GM19238 (cell line): ENCODE measurements around the gene PKN2.
A peak's percentile ranks its signal among the peaks of the same experiment; 100 is the strongest.
"Not testable (repeated sequence)": the region's sequence is repeated elsewhere in the genome, so short reads cannot be mapped to it uniquely, and the experiment has no call there.

Experiments
- DNase-seq: peaks from one replicate; pipeline ENCODE4 v3.0.0; 2011; ENCODE audit warnings: low spot score; ENCODE audit not compliant: insufficient read length

The PKN2 gene

DNA sequence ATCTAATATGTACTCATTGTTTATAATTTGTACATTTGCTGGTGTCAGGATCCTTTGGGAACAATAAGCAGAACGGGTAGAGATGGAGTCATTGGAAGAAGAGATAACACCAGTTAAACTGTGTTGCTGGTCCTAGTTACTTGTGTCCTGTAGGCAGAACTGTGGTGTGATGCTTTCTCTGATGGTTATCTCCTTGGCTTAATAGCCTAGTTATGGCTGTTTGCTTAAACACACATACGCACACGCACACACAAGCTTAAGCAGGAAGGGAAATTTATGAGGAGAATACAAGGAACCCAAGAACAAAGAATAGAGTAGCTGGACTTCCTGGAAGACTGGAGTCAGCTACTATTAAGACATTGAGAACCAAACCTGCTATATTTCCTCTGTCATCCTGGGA lies 5.7 kb upstream of the PKN2 start:
- DNase-seq = no peak

- no peak for DNase-seq
These were observed 3.6 kb upstream of the PKN2 start for GRCh38 chr1:88680471-88680870.

GRCh38 chr1:88680911-88681622 lies 3.0 kb upstream of the PKN2 start:
- DNase-seq = no peak

DNA sequence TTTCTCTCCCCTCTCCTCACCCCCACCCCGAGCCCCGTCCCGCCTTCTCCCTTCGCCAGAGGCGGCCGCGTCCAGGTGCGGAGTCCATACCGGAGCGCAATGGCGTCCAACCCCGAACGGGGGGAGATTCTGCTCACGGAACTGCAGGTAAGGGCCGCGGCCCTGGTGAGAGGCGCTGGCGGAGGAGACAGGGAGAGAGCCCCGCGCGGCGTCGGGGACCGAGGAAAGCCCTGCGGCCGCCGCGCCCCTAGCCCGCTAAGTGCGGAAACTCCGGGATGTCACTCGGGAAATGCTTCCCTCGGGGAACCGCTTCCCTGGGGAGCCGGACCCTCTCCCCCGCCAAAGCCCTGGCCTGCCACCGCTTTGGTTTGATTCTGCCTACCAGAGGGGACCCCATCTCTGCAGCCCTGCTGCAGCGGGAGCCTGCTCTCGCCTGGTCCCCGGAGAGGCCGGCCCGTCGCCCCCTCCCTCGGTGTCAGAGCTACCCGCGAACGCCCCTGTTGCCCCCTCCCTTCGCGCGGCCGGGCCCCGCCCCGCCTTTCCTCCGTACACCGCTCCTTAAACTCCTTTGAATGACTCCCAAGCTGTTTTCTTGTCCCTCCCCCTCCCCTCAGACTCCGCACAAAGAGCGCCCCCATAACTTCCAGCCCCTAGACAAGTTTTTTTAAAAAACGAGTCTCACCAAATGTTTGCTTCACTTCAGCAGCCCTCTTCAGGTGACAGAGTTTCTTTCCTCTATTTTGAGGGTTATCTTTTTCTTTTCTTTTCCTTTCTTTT lies 597 bp downstream of the PKN2 start:
- DNase-seq = peak; percentile 35

DNA sequence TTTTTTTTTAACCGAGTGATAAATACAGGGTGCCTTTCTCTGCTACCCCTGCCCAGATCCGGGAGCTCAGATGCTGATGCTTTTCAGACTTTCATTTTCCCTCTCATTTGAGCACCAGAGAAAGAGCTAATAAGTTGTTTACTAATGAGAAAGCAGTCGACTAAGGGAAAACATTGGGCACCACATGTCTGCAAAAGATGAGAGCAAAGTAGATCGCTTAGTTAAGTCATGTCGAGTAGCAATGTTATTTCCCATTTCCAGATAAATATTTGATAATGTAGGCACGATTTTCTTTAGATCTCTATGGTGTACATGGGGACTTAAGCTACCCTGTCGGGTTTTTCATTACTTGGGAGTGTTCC lies 1.2 kb downstream of the PKN2 start:
- no peak for DNase-seq

DNA sequence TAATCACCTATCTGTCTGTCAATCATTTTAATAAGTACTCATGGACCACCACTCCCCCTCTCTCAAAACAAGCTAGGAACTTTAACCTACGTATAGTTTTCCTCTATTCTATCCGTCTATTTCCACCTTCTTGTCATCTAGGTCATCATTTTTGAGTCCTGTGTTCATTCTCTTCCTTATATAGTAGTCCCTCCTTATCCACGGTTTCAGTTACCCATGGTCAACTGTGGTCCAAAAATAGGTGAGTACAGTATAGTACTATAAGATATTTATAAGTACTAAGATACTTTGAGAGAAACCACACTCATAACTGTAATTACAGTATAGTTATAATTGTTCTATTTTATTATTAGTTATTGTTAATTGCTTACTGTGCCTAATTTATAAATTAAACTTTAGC lies 7.5 kb downstream of the PKN2 start:
- no peak for DNase-seq

GRCh38 chr1:88695781-88696180 lies 11.7 kb downstream of the PKN2 start:
- no peak for DNase-seq

DNA sequence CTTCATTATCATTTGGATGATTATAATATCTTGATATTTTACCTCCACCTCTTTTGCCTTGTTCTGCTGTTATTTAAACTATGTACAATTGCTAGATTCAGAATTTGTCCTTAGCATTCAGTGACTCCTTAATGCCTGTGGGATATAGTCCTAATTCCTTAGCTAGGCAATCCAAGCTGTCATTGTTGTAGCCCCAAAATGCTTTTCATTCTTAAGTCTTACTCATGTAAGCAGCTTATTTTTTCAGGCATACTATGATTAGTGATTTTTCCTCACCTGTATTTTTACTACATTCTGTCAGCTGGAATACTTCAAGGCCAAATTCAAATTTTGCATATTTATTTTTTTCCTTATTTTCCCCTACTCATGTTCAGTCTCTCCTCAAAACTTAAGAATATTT lies 13.4 kb downstream of the PKN2 start:
- no peak for DNase-seq

GRCh38 chr1:88698140-88698539 lies 14.1 kb downstream of the PKN2 start:
- DNase-seq = no peak

GRCh38 chr1:88698764-88699163 lies 14.7 kb downstream of the PKN2 start:
- no peak for DNase-seq

GRCh38 chr1:88700425-88701013 lies 16.4 kb downstream of the PKN2 start:
- no peak for DNase-seq

DNA sequence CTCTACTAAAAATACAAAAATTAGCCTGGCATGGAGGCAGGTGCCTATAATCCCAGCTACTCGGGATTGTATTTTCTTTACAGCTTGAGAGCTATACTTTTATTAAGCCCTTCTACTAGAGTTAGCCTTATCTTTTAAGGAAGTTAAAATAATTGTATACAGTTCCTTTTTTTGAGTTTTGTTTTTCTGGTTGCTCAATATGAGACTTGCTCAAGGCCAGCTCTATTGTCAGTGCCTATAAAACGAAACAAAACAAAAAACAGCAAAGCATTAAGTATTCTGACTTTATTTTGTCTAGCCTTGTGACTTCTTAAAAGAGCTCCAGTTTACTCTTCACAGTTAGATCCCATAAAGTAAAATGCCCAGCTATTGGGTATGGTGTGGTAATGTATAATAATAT lies 17.2 kb downstream of the PKN2 start:
- DNase-seq = no peak

GRCh38 chr1:88701793-88702192 lies 17.7 kb downstream of the PKN2 start:
- not testable (repeated sequence) for DNase-seq

- DNase-seq = no peak
These were observed 23.9 kb downstream of the PKN2 start for GRCh38 chr1:88708011-88708410.

GRCh38 chr1:88712907-88713306 lies 28.8 kb downstream of the PKN2 start:
- not testable (repeated sequence) for DNase-seq

DNA sequence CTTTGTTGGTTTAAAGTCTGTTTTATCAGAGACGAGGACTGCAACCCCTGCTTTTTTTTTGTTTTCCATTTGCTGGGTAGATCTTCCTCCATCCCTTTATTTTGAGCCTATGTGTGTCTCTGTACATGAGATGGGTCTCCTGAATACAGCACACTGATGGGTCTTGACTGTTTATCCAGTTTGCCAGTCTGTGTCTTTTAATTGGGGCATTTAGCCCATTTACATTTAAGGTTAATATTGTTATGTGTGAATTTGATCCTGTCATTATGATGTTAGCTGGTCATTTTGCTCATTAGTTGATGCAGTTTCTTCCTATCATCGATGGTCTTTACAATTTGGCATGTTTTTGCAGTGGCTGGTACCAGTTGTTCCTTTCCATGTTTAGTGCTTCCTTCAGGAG lies 32.5 kb downstream of the PKN2 start:
- not testable (repeated sequence) for DNase-seq

DNA sequence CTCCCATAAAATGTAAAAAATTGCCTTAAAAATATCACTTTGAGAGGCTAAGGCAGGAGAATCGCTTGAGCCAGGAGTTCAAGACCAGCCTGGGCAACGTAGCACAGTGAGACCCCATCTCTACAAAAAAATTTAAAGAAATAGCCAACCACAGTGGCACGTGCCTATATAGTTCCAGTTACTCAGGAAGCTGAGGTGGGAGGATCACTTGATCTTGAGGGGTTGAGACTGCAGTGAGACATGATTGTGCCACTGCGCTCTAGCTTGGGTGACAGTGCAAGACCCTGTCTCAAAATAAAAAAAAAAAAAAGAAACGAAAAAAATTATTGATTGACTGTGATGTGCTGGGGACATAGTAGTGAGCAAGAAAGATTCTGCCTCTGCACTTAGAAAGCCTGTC lies 38.4 kb downstream of the PKN2 start:
- DNase-seq = no peak

- no peak for DNase-seq
These were observed 42.6 kb downstream of the PKN2 start for GRCh38 chr1:88726697-88727096.

- DNase-seq = no peak
These were observed 43.1 kb downstream of the PKN2 start for GRCh38 chr1:88727205-88727604.

DNA sequence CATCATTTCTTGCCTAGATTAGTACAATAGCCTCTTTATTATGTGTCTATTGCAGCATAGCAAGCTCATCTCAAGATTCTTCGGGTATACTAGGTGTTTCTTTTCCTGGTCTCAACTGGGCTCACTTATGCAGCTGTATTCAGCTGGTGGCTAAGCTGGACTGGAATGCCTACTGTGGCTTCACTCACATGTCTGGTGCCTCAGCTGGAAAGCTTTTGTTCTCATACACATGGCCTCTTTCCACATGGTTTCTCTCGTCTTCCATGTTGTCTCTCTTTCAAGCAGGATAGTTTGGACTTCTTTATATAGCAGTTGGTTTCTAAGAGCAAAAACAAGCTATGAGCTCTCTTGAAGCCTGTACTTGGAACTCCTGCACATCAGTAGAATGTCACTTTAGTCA lies 45.2 kb downstream of the PKN2 start:
- no peak for DNase-seq

DNA sequence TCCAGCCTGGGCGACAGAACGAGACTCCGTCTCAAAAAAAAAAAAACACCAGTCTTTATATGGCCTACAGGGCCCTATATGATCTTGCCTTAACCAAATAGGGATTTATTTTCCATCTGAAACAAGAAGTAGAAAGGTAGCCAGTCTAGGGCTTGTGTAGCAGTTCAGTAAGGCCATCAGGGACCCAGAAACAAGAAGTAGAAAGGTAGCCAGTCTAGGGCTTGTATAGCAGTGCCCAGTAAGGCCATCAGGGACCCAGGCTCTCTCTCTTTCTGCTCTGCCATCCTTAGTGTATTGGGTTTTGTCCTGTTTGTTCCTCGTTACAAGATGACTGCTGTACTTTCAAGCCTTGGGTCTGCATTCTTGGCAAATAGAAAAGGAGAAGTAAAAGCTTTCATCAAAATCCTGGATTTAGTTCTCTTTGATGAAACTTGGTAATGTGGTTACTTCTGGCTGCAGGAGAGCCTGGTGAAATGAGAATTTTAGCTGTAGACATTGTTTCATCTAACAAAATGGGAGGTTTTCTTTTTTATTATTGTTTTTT lies 46.1 kb downstream of the PKN2 start:
- DNase-seq = no peak

DNA sequence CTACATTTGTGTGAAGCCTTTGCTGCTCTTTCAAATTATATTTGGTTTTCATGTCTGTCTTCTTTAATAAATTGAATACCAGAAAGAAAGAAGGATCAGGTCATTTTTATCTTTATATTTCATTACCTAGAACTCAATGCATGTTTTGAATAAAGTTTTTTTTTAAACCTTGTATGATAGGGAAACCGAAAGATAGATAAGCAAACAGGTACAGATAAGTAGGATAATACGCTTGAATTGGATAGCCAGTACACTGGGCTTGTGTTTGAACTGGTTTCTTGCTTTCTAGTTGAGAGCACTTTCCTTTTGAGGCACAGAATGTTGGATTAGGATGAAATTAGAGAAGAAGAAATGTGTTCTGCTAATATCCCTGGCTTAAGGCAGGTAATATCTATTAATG lies 46.9 kb downstream of the PKN2 start:
- DNase-seq = no peak
